Adipocyte (in vitro differentiated cells): Measurements from ENCODE around the gene STK32C.

Source experiments
- DNase-seq: peaks from one replicate; pipeline ENCODE4 v3.0.0-alpha.2; 2015; ENCODE audit warnings: low read depth
- H3K27me3 ChIP-seq: replicated peaks from 2 replicates; pipeline ENCODE4 v1.7.0; 2013; ENCODE audit warnings: mild to moderate bottlenecking, low read length, moderate library complexity; ENCODE audit not compliant: control insufficient read depth, insufficient read depth
- H3K36me3 ChIP-seq: 2 replicates; pipeline ENCODE4 v1.7.0; 2013; ENCODE audit warnings: low read length, mild to moderate bottlenecking, moderate library complexity; ENCODE audit not compliant: control insufficient read depth, insufficient read depth, severe bottlenecking
- H3K4me1 ChIP-seq: 2 replicates; pipeline ENCODE4 v1.7.0; 2013; ENCODE audit warnings: mild to moderate bottlenecking, low read length, moderate library complexity; ENCODE audit not compliant: control insufficient read depth, insufficient read depth
- H3K4me3 ChIP-seq: 2 replicates; pipeline ENCODE4 v1.7.0; 2013; ENCODE audit warnings: mild to moderate bottlenecking, low read length, moderate library complexity
- H3K9ac ChIP-seq: 2 replicates; pipeline ENCODE4 v1.7.0; 2013; ENCODE audit warnings: mild to moderate bottlenecking, low read length, moderate library complexity
- H3K9me3 ChIP-seq: 2 replicates; pipeline ENCODE4 v1.7.0; 2013; ENCODE audit warnings: mild to moderate bottlenecking, low read length, moderate library complexity; ENCODE audit not compliant: control insufficient read depth

Gene STK32C

DNA sequence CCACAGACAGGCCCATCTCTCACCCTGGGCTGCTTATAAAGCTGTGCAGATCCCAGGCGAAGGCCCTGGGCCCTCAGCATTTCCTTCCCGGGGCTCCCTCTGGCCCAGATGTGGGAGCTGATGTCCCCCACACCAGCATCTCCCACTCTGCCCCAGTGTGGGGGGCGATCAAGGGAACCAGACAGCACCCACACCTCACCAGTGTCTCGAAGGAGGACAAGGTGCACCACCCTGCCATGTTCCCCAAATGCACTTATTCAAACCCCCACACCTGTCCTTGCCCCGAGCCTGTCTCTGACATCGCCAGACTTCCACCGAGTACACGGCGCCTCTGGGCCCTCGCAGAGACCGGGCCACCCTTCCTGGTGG is 101.4 kb downstream of the STK32C start:
- H3K9ac ChIP-seq, result no peak overlapping the region
- H3K9me3 ChIP-seq, result no peaks in the 10 kb centered on the region
- no peaks in the 10 kb centered on the region for H3K27me3 ChIP-seq
- peaks cover 3% of the 10 kb centered on the region for H3K36me3 ChIP-seq
- no peaks in the 10 kb centered on the region for H3K4me1 ChIP-seq
- no peak overlapping the region for H3K4me3 ChIP-seq
- no peak for DNase-seq

DNA sequence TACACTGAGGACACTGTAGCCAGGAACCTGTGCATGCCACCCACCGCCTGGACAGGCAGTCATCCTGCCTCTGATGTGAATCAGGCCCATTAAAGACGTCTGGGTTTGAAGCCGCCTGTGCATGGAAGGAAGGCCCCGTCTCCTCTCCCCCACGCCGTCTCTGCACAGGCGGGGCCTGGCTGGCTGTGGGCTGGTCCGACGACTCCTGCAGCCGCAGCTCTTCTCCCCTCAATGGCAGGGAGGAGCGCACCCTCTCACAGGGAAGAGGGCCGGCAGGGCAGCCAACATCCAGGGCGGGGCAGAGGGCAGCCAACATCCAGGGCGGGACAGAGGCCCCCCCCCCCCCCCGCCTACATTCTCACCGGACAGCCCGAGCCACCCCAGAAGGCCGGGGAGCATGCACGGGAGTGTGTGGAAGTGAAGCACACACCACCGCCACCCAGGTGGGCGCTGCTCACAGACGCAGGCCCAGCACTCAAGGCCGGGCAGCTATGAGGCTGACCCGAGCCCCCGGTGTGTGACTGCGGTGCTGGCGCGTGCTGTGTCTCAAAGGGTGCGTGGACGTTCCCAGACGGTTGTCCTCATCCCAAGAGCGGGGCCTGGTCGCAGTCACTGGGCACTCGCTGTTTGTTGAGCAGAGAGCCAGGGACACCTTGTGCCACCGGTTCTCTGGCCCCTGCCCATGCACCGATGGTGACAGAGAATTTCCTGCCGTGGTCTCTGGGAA is 101.9 kb downstream of the STK32C start:
- H3K36me3 ChIP-seq, result peaks cover 3% of the 10 kb centered on the region
- no peak for DNase-seq
- H3K4me1 ChIP-seq, result no peaks in the 10 kb centered on the region
- H3K9me3 ChIP-seq, result no peaks in the 10 kb centered on the region
- H3K27me3 ChIP-seq, result no peaks in the 10 kb centered on the region
- H3K4me3 ChIP-seq, result no peak overlapping the region
- H3K9ac ChIP-seq, result no peak overlapping the region

DNA sequence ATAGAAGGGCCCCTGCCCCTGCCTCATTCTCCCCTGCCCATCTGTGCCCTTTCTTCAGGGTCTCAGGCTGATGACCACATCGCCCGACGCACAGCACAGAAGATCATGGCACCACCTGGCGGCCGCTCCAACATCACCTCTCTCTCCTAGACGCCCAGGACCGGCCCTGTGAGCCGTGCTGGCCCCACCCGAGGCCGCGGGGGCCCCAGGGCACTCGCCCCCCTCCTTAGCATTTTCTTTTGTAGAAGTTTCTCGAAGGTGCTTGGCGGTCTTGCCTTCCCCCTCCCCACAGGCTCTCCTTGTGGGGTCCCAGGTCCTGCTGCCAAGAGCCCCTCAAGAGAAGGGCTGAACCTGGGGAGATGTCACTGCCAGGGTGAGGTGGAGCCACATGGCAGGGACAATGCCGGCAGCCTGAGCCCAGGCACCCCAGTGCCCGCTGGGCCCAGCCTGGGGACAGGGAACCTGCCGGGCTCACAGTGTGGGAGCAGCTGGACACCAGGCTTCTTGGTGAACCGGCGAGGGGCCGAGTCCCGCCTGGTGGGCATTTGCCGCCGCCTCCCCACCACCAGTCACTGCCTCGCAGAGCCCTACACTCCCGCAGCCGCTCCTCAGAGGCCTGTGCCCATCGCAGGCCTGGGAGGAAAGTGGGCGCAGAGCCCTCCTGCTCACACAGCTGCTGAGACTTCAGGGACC is 102.8 kb downstream of the STK32C start:
- Histone ChIP-seq H3K4me1 (no peaks in the 10 kb centered on the region), H3K36me3 (peaks cover 3% of the 10 kb centered on the region)
- DNase-seq, result no peak

DNA sequence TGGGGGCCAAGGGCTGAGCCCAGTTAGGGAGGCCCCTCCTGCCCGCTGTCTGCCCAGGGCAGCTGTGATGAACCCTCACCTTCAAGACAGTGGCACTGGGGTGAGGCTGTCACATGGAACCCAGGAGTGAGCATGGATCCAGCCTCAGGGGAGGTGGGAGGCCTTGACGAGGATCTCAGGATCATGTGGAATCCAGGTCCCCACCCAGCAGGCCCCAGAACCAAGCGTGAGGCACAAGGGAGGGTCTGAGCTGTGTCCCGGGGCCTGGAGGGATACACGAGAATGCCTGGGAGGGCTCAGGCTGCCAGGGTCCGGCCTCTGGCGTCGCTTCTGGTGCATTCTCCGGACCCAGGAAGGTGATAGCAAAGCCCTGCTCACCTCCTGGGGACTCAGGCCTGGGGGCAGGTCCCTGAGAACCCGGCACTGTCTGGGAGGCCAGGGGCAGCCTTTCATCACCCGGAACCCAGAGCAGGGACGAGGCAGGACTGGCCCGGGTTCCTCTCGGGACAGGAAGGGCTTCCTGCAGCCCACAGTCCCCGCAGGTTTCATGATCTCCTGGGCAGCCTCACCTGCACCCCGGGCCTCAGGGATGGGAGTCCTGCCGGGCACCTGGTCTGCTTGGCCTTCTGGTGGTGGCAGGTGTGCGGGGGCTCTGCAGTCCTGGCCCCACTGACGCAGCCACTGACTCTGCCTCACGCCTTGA is 103.5 kb downstream of the STK32C start:
- Histone ChIP-seq H3K4me3 (no peak overlapping the region), H3K36me3 (peaks cover 3% of the 10 kb centered on the region), H3K27me3 (no peaks in the 10 kb centered on the region), H3K9me3 (no peaks in the 10 kb centered on the region), H3K4me1 (no peaks in the 10 kb centered on the region), H3K9ac (no peak overlapping the region)
- DNase-seq, result no peak

More for the DNA sequence above, 102.8 kb downstream of the STK32C start:
- H3K27me3 ChIP-seq, result no peaks in the 10 kb centered on the region
- no peaks in the 10 kb centered on the region for H3K9me3 ChIP-seq
- H3K4me3 ChIP-seq, result no peak overlapping the region
- H3K9ac ChIP-seq, result no peak overlapping the region

DNA sequence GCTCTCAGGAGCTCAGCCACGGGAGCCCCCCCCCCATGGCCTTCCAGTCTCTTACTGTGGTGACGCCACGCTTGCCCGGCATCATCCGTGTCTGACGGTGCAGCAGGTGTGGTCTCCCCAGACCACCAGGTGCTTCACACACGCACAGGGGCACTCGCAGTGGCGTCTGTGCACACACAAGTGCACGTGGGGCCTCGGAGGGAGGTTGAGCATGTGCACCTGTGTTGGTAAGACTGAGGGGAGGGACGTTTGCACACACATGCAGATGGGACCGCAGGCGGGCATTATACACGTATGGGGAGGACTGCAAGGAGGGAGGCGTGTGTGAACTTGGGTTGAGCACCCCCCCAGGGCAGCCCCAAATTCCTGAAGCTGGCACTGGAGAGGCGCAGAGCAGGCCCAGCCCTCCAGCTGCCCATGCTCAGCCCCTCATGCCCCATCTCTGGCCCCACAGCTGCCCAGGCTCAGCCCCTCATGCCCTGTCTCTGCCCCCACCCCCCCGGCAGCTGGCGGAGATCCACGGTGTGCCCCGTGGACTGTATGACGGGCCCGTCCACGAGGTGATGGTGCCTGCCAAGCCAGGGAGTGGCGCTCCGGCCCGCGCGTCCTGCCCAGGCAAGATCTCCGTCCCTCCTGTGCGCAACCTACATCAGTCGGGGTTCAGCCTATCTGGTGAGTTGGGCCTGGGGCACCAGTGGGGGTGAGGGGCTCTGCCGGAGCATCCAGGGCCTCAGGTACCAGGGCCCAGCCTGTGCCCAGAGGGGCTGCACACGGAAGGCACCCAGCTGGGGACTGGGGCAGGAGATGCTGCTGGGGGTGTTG is 104.3 kb downstream of the STK32C start:
- H3K4me3 ChIP-seq, result no peak overlapping the region
- H3K4me1 ChIP-seq, result no peaks in the 10 kb centered on the region
- H3K9ac ChIP-seq, result no peak overlapping the region
- H3K36me3 ChIP-seq, result peaks cover 3% of the 10 kb centered on the region
- DNase-seq, result no peak
- H3K9me3 ChIP-seq, result no peaks in the 10 kb centered on the region
- H3K27me3 ChIP-seq, result no peaks in the 10 kb centered on the region

DNA sequence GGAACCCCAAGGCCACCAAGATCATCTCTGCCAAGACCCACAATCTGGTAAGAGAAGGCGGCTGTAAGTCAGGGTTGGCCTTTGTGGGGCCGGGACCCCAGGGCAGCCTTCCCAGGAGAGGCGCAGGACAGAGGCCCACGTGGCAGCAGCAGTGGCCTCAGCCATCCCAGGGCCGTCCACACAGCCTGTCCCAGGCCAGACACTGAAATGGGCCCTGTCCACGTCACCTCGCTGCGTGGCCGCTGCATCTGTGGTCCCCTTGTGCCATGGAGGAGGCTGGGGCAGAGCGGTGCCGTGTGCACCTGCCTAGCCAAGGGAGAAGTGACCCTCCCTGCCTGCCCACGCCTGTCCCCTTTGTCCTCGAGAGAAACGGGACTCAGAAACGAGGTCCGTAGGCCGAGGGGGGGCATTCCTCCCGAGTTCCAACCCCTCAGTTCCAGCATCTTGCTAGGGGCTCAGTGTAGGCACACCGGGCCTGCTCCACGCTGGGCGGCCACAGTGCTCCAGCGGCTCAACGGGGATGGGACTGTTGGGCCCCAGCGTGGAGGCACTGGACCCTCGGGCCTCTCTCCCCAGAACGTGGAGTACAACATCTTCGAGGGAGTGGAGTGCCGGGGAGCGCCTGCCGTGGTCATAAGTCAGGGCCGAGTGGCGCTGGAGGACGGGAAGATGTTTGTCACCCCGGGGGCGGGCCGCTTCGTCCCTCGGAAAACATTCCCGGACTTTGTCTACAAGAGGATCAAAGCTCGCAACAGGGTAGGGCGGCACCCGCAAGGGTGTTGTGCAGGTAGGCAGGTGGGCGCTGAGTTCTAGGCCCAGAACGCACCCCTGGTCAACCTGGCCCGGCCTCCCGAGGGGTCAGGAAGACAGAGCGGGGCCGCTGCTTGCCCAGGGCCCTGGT is 105.4 kb downstream of the STK32C start:
- no peaks in the 10 kb centered on the region for H3K4me1 ChIP-seq
- DNase-seq, result no peak
- peaks cover 3% of the 10 kb centered on the region for H3K36me3 ChIP-seq
- no peaks in the 10 kb centered on the region for H3K27me3 ChIP-seq
- no peak overlapping the region for H3K4me3 ChIP-seq
- no peaks in the 10 kb centered on the region for H3K9me3 ChIP-seq
- H3K9ac ChIP-seq, result no peak overlapping the region

DNA sequence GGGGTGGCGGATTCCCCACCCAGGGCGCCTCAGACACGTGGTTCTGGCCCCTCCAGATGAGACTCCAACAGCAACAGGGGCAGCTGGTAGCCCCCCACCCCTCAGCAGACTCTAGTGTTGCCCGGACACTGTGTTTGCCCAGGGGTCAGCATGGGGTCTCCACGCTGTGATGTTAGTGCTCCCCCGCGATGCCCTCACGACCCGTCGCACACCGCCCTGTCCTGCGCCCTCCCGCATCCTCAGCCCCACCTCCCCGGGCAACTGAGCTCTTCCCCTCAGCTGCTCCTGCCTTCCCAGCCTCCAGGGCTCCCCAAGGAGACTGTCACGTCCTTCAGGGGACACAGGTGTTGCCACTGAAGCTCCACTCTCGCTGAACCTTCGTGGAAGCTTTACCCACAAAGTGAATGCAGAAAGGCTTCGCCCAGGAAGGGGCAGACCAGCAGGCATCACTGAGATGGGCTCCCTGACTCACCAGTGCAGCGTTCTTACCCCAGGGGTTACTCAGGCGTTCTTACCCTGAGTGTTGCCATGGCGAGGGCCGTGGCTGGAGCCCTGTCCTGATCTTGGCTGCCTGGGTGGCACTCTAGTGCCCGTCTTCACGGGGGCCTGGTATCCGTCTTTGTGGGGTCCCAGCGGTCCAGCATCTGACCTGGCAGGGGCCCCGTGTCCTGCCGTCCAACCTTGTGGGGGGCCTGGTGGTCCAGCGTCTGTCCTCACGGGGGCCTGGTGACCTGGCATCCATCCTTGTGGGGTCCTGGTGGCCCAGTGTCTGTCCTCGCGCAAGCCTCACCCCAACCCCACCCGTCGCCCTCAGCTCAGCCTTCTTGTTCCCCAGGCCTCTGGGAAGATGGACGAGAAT is 106.4 kb downstream of the STK32C start:
- no peak for DNase-seq
- H3K36me3 ChIP-seq, result peaks cover 3% of the 10 kb centered on the region
- no peak overlapping the region for H3K9ac ChIP-seq
- H3K9me3 ChIP-seq, result no peaks in the 10 kb centered on the region
- no peaks in the 10 kb centered on the region for H3K4me1 ChIP-seq
- no peak overlapping the region for H3K4me3 ChIP-seq
- no peaks in the 10 kb centered on the region for H3K27me3 ChIP-seq

DNA sequence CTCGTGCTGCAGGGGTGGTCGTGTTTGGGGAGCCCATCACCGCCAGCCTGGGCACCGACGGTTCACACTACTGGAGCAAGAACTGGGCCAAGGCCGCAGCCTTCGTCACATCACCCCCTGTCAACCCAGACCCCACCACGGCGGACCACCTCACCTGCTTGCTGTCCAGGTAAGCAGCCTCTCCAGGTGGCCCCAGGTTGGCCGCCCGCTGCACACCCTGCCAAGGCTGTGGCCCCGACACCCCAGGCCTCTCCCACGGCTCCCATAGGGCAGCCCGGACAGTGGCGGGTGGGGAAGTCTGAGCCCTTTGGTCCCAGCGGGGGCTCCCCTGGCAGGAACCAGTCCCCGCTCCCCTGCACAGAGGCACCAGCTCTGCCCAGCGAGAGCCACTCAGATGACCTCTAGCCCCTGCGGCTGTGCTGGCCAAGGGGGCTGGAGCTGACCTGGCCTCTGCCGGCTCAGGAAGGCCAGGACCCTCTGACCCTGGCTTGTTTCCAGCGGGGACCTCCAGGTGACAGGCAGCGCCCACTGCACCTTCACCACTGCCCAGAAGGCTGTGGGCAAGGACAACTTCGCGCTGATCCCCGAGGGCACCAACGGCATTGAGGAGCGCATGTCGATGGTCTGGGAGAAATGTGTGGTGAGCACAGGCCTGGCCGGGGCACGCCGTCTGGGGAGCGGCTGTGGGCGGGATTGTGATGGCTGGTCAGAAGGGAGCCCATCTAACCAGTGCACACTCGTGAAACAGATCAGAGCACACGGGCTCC is 107.2 kb downstream of the STK32C start:
- DNase-seq, result no peak
- Histone ChIP-seq H3K4me1 (no peaks in the 10 kb centered on the region), H3K36me3 (peaks cover 3% of the 10 kb centered on the region), H3K27me3 (no peaks in the 10 kb centered on the region), H3K9ac (no peak overlapping the region), H3K9me3 (no peaks in the 10 kb centered on the region), H3K4me3 (no peak overlapping the region)

DNA sequence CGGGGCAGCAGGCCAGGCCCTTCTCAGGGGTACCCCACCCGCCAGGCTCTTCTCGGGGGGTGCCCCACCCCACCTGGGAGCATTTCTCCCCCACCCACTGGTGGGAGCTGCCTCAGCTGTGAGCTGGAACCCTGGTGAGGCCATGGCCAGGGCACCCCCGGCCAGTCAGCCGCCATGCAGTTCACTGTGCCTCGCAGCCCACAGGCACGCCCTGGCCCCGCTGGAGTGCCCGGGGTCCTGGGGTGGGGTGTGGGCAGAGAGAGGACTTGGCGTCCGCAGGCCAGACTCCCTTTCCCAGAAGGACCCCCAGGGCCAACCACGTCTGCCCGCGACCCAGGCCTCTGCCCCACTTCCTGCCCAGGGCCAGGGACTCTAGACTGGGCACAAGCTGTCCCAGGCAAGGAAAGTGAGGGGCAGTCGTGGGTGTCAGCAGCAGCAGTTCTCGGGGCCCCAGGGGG is 107.9 kb downstream of the STK32C start:
- H3K4me1 ChIP-seq, result no peaks in the 10 kb centered on the region
- H3K4me3 ChIP-seq, result no peak overlapping the region
- no peak overlapping the region for H3K9ac ChIP-seq
- no peaks in the 10 kb centered on the region for H3K27me3 ChIP-seq
- DNase-seq, result no peak
- H3K9me3 ChIP-seq, result no peaks in the 10 kb centered on the region
- peaks cover 3% of the 10 kb centered on the region for H3K36me3 ChIP-seq
